Heart left ventricle (tissue), 13 donors: ENCODE measurements around the gene OSTF1.

Experiments
- POLR2A ChIP-seq, 2 donors: fragments of 450-650 bp; IDR thresholded peaks; one replicate each; pipeline ENCODE4 v1.6.1; 2017; ENCODE audit warnings: antibody characterized with exemption in 2 of 2, mild to moderate bottlenecking in 2 of 2, moderate library complexity in 2 of 2
- TF ChIP-seq, protein P1 (sequence below), 12 donors: fragments of 200-600 bp; sonication (generic) in 4 of 12; IDR thresholded peaks; one replicate each; pipeline versions ENCODE4 v1.5.0 to v1.8.0; 2018 to 2022; ENCODE audit warnings: antibody characterized with exemption in 12 of 12, mild to moderate bottlenecking in 5 of 12
- donor health status: ischemic (EF 13 %, LVEDD 7.1; RV severe dilation, severe dysfunction).
- donor health status: DM: no; HTN: yes; CAD: no.
- donor health status: DM: no; HTN: no; CAD: no.
- donor health status: ischemic (EF 25% LVEDD 6.9; RV normal size, moderate dysfunction).
- donor health status: ischemic (EF 25% LVEDD 5.7; RV mildly dilated, moderate dysfunction).
- donor health status: ischemic (EF 35%, LVEDD 5.7; RV mildly dilated, moderate dysfunction).
- donor health status: nonischemic (EF 11% LVEDD 7.7; RV severe dilation, severe dysfunction).
- donor health status: DM: yes; HTN: yes; CAD: no.
- donor health status: PGD.
- donor health status: ischemic (EF 29% LVEDD 5.4; RV normal size, mild dysfunction).
- donor health status: nonischemic (EF 23%, LVEDD 6.1; RV moderate dilation, normal function).

DNA sequence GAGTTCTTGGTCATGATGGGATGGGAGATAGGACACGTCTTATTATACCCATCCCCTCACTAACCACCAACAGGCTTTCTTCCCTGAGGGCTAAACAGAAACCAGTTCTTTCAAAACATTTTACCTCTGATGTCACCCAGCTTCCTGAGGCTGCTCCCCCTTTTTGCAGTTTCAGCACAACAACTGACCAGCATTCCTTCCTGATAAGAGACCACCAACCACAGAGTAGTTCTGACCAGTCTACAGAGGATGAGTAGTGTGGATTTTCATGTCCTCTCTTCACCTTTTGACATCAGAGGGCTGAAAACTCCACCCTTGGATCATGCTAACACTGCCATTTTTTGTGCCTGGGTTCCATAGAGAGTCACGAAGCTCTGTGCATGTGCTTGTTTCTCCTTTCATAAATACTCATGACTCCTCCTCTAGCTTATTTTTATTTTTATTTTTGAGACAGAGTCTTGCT, 82.6 kb downstream of the OSTF1 start:
- no peak for TF ChIP-seq POLR2A (IDR thresholded peaks at IDR 0.05)
- TF ChIP-seq, protein P1, sequence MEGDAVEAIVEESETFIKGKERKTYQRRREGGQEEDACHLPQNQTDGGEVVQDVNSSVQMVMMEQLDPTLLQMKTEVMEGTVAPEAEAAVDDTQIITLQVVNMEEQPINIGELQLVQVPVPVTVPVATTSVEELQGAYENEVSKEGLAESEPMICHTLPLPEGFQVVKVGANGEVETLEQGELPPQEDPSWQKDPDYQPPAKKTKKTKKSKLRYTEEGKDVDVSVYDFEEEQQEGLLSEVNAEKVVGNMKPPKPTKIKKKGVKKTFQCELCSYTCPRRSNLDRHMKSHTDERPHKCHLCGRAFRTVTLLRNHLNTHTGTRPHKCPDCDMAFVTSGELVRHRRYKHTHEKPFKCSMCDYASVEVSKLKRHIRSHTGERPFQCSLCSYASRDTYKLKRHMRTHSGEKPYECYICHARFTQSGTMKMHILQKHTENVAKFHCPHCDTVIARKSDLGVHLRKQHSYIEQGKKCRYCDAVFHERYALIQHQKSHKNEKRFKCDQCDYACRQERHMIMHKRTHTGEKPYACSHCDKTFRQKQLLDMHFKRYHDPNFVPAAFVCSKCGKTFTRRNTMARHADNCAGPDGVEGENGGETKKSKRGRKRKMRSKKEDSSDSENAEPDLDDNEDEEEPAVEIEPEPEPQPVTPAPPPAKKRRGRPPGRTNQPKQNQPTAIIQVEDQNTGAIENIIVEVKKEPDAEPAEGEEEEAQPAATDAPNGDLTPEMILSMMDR (IDR thresholded peaks at IDR 0.05): no peak
